Right lobe of liver (tissue), 4 donors: ENCODE data around the gene CREBBP.

ENCODE experiments used
- POLR2A ChIP-seq: fragments of 450-650 bp; IDR thresholded peaks from one replicate; pipeline ENCODE4 v1.6.1; 2017; ENCODE audit warnings: antibody characterized with exemption, mild to moderate bottlenecking
- TF ChIP-seq, protein P1 (sequence below), 4 donors: fragments of 200-600 bp in 3 of 4; fragments of 450-650 bp in 1 of 4; IDR thresholded peaks; one replicate each; pipeline versions ENCODE4 v1.5.1 to v1.8.0; 2016 to 2022; ENCODE audit warnings: antibody characterized with exemption in 4 of 4, mild to moderate bottlenecking in 2 of 4
- donor health status: DM: no; HTN: no; CAD: no.
- donor health status: DM: no; HTN: no; CAD: no.
- donor health status: DM: no; HTN: yes; CAD: no.

DNA sequence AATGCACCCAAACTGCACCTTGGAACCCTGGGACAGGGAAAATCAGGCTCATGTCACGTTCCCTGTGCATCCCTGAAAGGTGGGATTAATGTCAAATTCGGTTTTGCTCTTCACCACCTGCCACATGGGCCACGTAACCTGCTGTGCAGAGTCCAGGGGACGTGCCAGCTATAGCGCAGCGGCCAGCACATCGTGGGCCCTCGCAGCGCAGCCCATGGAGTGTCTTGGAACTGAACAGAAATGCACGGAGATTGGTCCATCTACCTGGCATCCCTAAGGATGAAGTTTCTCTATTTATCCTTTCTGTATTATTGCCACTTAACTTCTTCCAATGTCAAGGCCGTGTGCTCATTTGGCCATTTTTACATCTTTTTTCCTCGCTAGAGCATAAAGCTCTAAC lies 95.1 kb downstream of the CREBBP start:
- TF ChIP-seq, protein P1, sequence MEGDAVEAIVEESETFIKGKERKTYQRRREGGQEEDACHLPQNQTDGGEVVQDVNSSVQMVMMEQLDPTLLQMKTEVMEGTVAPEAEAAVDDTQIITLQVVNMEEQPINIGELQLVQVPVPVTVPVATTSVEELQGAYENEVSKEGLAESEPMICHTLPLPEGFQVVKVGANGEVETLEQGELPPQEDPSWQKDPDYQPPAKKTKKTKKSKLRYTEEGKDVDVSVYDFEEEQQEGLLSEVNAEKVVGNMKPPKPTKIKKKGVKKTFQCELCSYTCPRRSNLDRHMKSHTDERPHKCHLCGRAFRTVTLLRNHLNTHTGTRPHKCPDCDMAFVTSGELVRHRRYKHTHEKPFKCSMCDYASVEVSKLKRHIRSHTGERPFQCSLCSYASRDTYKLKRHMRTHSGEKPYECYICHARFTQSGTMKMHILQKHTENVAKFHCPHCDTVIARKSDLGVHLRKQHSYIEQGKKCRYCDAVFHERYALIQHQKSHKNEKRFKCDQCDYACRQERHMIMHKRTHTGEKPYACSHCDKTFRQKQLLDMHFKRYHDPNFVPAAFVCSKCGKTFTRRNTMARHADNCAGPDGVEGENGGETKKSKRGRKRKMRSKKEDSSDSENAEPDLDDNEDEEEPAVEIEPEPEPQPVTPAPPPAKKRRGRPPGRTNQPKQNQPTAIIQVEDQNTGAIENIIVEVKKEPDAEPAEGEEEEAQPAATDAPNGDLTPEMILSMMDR (IDR thresholded peaks at IDR 0.05): no peak
- no peak for TF ChIP-seq POLR2A
